ENCODE measurements around the gene NOXA1. TPM values are rescaled to one million over a fixed set of nuclear protein-coding genes. Genes with fewer than 3 reads are reported as not detected.
A peak's percentile ranks its signal among the peaks of the same experiment; 100 is the strongest.

The NOXA1 gene
- polyA plus RNA-seq, 3 donors, result 1.3 to 9.4 (median 1.6) TPM

- Mint-ChIP-seq H3K9me3 (peaks cover 0 to 6% (median 0%) of the 10 kb centered on the region in 7 donors), H3K27me3 (ENCODE audit: low read depth in 3 of 3) (peaks cover 0 to 2% (median 0%) of the 10 kb centered on the region in 3 donors), H3K27ac (peak overlapping the region in 5 of 7 donors; percentile 49 to 91 (median 89)), H3K4me3 (peak overlapping the region; percentile 75 to 83), H3K4me1 (peaks cover 25% of the 10 kb centered on the region), H3K36me3 (peaks cover 17 to 29% of the 10 kb centered on the region in 2 donors)
- H4K20me1 ChIP-seq (ENCODE audit: insufficient read depth, low read length), result no peaks in the 10 kb centered on the region
- H3K4me1 ChIP-seq (ENCODE audit: control insufficient read depth in 1 of 2, insufficient read depth in 2 of 2, low read length in 2 of 2), result peaks cover 50 to 70% of the 10 kb centered on the region in 2 donors
- 83% methylated on average over 39 of the region's 43 CpGs for WGBS (ENCODE audit: insufficient coverage)
- no peak for DNase-seq
- no peaks in the 10 kb centered on the region for H3K27me3 ChIP-seq (ENCODE audit: control insufficient read depth in 2 of 2, insufficient read depth in 2 of 2, low read length in 2 of 2)
- no peaks in the 10 kb centered on the region for H3K79me2 ChIP-seq (ENCODE audit: insufficient read depth, low read length)
- H3K4me3 ChIP-seq (replicated peaks in 1 of 3; ENCODE audit: low read depth in 2 of 3, low read length in 3 of 3), result peak overlapping the region; percentile 10 to 77 (median 40)
- peak overlapping the region; percentile 51 for H3K9ac ChIP-seq (ENCODE audit: insufficient read depth, low read length, poor library complexity, severe bottlenecking)
- H3K36me3 ChIP-seq (replicated peaks in 1 of 2; ENCODE audit: control insufficient read depth in 1 of 2, insufficient read depth in 2 of 2, low read length in 2 of 2), result peaks cover 16% of the 10 kb centered on the region in 2 donors
- no peak overlapping the region for H2AFZ ChIP-seq (ENCODE audit: insufficient read depth, low read depth, low read length, poor library complexity, severe bottlenecking)
- H3K27ac ChIP-seq (ENCODE audit: low read depth in 1 of 2, low read length in 2 of 2), result peak overlapping the region; percentile 37 to 76
- peak overlapping the region; percentile 84 for H3K4me2 ChIP-seq (replicated peaks; ENCODE audit: extremely low read depth, low read length, poor library complexity, severe bottlenecking)
- TF ChIP-seq CTCF (IDR thresholded peaks at IDR 0.05), result no peak
- H3K9me3 ChIP-seq (replicated peaks in 1 of 2; ENCODE audit: control insufficient read depth in 1 of 2, insufficient read depth in 1 of 2, low read length in 2 of 2), result no peaks in the 10 kb centered on the region
- intact Hi-C loops (cut with micrococcal nuclease), result no loop called here
These were observed 29.8 kb downstream of the NOXA1 start for GRCh38 chr9:137452761-137453642.

- Mint-ChIP-seq H3K4me3 (peak overlapping the region; percentile 75 to 83), H3K36me3 (peaks cover 16 to 27% of the 10 kb centered on the region in 2 donors), H3K9me3 (peaks cover 0 to 6% (median 0%) of the 10 kb centered on the region in 7 donors), H3K4me1 (peaks cover 25% of the 10 kb centered on the region), H3K27ac (peak overlapping the region; percentile 49 to 91 (median 89)), H3K27me3 (ENCODE audit: low read depth in 3 of 3) (peaks cover 0 to under 1% (median 0%) of the 10 kb centered on the region in 3 donors)
- peak; percentile 79 to 86 (median 85) for DNase-seq
- peak overlapping the region in 1 of 2 donors; percentile 76 for H3K27ac ChIP-seq (ENCODE audit: low read depth in 1 of 2, low read length in 2 of 2)
- peak overlapping the region; percentile 10 to 77 (median 40) for H3K4me3 ChIP-seq (replicated peaks in 1 of 3; ENCODE audit: low read depth in 2 of 3, low read length in 3 of 3)
- H2AFZ ChIP-seq (ENCODE audit: insufficient read depth, low read depth, low read length, poor library complexity, severe bottlenecking), result no peak overlapping the region
- intact Hi-C loops (cut with micrococcal nuclease), result loop anchor here in 1 of 2 donors (1.0 kb wide), 1 partner anchor 30 kb away; the partner anchor contains the start of genes EXD3 and NOXA1
- no peaks in the 10 kb centered on the region for H3K9me3 ChIP-seq (replicated peaks in 1 of 2; ENCODE audit: control insufficient read depth in 1 of 2, insufficient read depth in 1 of 2, low read length in 2 of 2)
- no peak for TF ChIP-seq CTCF (IDR thresholded peaks at IDR 0.05)
- H3K79me2 ChIP-seq (ENCODE audit: insufficient read depth, low read length), result no peaks in the 10 kb centered on the region
- H3K36me3 ChIP-seq (replicated peaks in 1 of 2; ENCODE audit: control insufficient read depth in 1 of 2, insufficient read depth in 2 of 2, low read length in 2 of 2), result peaks cover 16% of the 10 kb centered on the region in 2 donors
- H4K20me1 ChIP-seq (ENCODE audit: insufficient read depth, low read length), result no peaks in the 10 kb centered on the region
- H3K9ac ChIP-seq (ENCODE audit: insufficient read depth, low read length, poor library complexity, severe bottlenecking), result peak overlapping the region; percentile 51
- H3K4me2 ChIP-seq (replicated peaks; ENCODE audit: extremely low read depth, low read length, poor library complexity, severe bottlenecking), result peak overlapping the region; percentile 84
- H3K4me1 ChIP-seq (ENCODE audit: control insufficient read depth in 1 of 2, insufficient read depth in 2 of 2, low read length in 2 of 2), result peaks cover 56 to 71% of the 10 kb centered on the region in 2 donors
- 16% methylated on average over 23 of the region's 25 CpGs for WGBS (ENCODE audit: insufficient coverage)
- no peaks in the 10 kb centered on the region for H3K27me3 ChIP-seq (ENCODE audit: control insufficient read depth in 2 of 2, insufficient read depth in 2 of 2, low read length in 2 of 2)
These were observed 30.5 kb downstream of the NOXA1 start for GRCh38 chr9:137453643-137454081.
